Measurements from ENCODE around the gene PCCA.
"Not testable (repeated sequence)": the region's sequence is repeated elsewhere in the genome, so short reads cannot be mapped to it uniquely, and the experiment has no call there.

Gene PCCA

GRCh38 chr13:100364591-100364990, 275.7 kb downstream of the PCCA start:
- DNase-seq = no peak

- no peak for DNase-seq
Observed at GRCh38 chr13:100365680-100366079, 276.8 kb downstream of the PCCA start.

- no peak for DNase-seq
Observed at GRCh38 chr13:100378533-100378932, 289.6 kb downstream of the PCCA start.

GRCh38 chr13:100381595-100382224, 292.8 kb downstream of the PCCA start:
- peak; percentile 76 for DNase-seq

- no peak for DNase-seq
Observed at GRCh38 chr13:100382785-100383184, 293.9 kb downstream of the PCCA start.

GRCh38 chr13:100387416-100387815, 298.5 kb downstream of the PCCA start:
- DNase-seq = no peak

- DNase-seq = not testable (repeated sequence)
Observed at GRCh38 chr13:100388150-100388549, 299.3 kb downstream of the PCCA start.

- no peak for DNase-seq
Observed at GRCh38 chr13:100388923-100389322, 300.0 kb downstream of the PCCA start.

- DNase-seq = no peak
Observed at GRCh38 chr13:100389617-100390016, 300.7 kb downstream of the PCCA start.

GRCh38 chr13:100392709-100393630, 304.1 kb downstream of the PCCA start:
- DNase-seq = peak; percentile 9

- DNase-seq = no peak
Observed at GRCh38 chr13:100394005-100394695, 305.3 kb downstream of the PCCA start.

GRCh38 chr13:100395698-100396373, 306.9 kb downstream of the PCCA start:
- no peak for DNase-seq

- DNase-seq = no peak
Observed at GRCh38 chr13:100396776-100397175, 307.9 kb downstream of the PCCA start.

GRCh38 chr13:100397627-100398026, 308.7 kb downstream of the PCCA start:
- DNase-seq = no peak

GRCh38 chr13:100398360-100398759, 309.5 kb downstream of the PCCA start:
- DNase-seq = no peak

- DNase-seq = peak; percentile 8
Observed at GRCh38 chr13:100399455-100399854, 310.6 kb downstream of the PCCA start.

- no peak for DNase-seq
Observed at GRCh38 chr13:100403675-100404074, 314.8 kb downstream of the PCCA start.

- DNase-seq = no peak
Observed at GRCh38 chr13:100409132-100409531, 320.2 kb downstream of the PCCA start.

GRCh38 chr13:100423375-100423774, 334.5 kb downstream of the PCCA start:
- no peak for DNase-seq

- DNase-seq = no peak
Observed at GRCh38 chr13:100428986-100429385, 340.1 kb downstream of the PCCA start.

GRCh38 chr13:100432611-100433010, 343.7 kb downstream of the PCCA start:
- DNase-seq = no peak

- no peak for DNase-seq
Observed at GRCh38 chr13:100433475-100433874, 344.6 kb downstream of the PCCA start.
